Right atrium auricular region (tissue), 2 donors: ENCODE results near the gene ALDH3B1. TPM values are rescaled to one million over a fixed set of nuclear protein-coding genes. Genes with fewer than 3 reads are reported as not detected.

Experiments used
- DNase-seq: peaks from one replicate; pipeline ENCODE4 v3.0.0-alpha.2; 2019; ENCODE audit warnings: low spot score
- H3K27ac ChIP-seq, 2 donors: fragments of 200-600 bp; sonication (generic); 1 replicate in 1 of 2; 2 replicates in 1 of 2; pipeline ENCODE4 v1.5.1; 2016 to 2019
- H3K27me3 ChIP-seq, 2 donors: fragments of 200-600 bp; sonication (generic); one replicate each; pipeline versions ENCODE4 v1.5.1 to v1.6.0; 2017 to 2019
- H3K36me3 ChIP-seq: fragments of 200-600 bp; sonication (generic); one replicate; pipeline ENCODE4 v1.5.1; 2016
- H3K4me1 ChIP-seq, 2 donors: fragments of 200-600 bp; sonication (generic); one replicate each; pipeline versions ENCODE4 v1.5.1 to v1.6.0; 2017 to 2019
- H3K4me3 ChIP-seq, 2 donors: fragments of 200-600 bp; sonication (generic); 1 replicate in 1 of 2; 2 replicates in 1 of 2; pipeline ENCODE4 v1.5.1; 2017 to 2019; ENCODE audit warnings: mild to moderate bottlenecking in 1 of 2, moderate library complexity in 1 of 2
- H3K9me3 ChIP-seq, 2 donors: fragments of 200-600 bp; sonication (generic); one replicate each; pipeline ENCODE4 v1.5.1; 2019
- total RNA-seq, 2 donors: library from RNA; depleted of rRNA; stranded (reverse); fragments of >200 nt; gene quantifications; one replicate each; pipeline ENCODE4 v1.1.0, GENCODE V29; 2016
- TF ChIP-seq, protein P1 (sequence below), 2 donors: fragments of 200-600 bp; sonication (generic); IDR thresholded peaks; one replicate each; pipeline ENCODE4 v1.5.1; 2019; ENCODE audit warnings: antibody characterized with exemption in 2 of 2

ALDH3B1 gene
- total RNA-seq, 2 donors from 2014 or later, result 10.5 to 21.6 TPM

GRCh38 chr11:68056317-68057285 is 46.5 kb downstream of the ALDH3B1 start:
- no peaks in the 10 kb centered on the region for H3K27me3 ChIP-seq
- peaks cover 30% of the 10 kb centered on the region for H3K36me3 ChIP-seq
- H3K4me1 ChIP-seq, result no peaks in the 10 kb centered on the region
- H3K27ac ChIP-seq, result no peak overlapping the region
- H3K4me3 ChIP-seq, result no peak overlapping the region
- TF ChIP-seq, protein P1, sequence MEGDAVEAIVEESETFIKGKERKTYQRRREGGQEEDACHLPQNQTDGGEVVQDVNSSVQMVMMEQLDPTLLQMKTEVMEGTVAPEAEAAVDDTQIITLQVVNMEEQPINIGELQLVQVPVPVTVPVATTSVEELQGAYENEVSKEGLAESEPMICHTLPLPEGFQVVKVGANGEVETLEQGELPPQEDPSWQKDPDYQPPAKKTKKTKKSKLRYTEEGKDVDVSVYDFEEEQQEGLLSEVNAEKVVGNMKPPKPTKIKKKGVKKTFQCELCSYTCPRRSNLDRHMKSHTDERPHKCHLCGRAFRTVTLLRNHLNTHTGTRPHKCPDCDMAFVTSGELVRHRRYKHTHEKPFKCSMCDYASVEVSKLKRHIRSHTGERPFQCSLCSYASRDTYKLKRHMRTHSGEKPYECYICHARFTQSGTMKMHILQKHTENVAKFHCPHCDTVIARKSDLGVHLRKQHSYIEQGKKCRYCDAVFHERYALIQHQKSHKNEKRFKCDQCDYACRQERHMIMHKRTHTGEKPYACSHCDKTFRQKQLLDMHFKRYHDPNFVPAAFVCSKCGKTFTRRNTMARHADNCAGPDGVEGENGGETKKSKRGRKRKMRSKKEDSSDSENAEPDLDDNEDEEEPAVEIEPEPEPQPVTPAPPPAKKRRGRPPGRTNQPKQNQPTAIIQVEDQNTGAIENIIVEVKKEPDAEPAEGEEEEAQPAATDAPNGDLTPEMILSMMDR (IDR thresholded peaks at IDR 0.05), result no peak
- no peak for DNase-seq
- H3K9me3 ChIP-seq, result no peaks in the 10 kb centered on the region

- H3K9me3 ChIP-seq, result no peaks in the 10 kb centered on the region
- no peak for DNase-seq
- TF ChIP-seq, protein P1 (IDR thresholded peaks at IDR 0.05), result no peak
- no peak overlapping the region for H3K4me3 ChIP-seq
- no peak overlapping the region for H3K27ac ChIP-seq
- peaks cover 28% of the 10 kb centered on the region for H3K36me3 ChIP-seq
- no peaks in the 10 kb centered on the region for H3K27me3 ChIP-seq
- H3K4me1 ChIP-seq, result no peaks in the 10 kb centered on the region
Measured at GRCh38 chr11:68057807-68058206, 47.7 kb downstream of the ALDH3B1 start.

- no peak overlapping the region for H3K4me3 ChIP-seq
- H3K27me3 ChIP-seq, result no peaks in the 10 kb centered on the region
- no peak for DNase-seq
- peaks cover 55% of the 10 kb centered on the region for H3K36me3 ChIP-seq
- no peaks in the 10 kb centered on the region for H3K4me1 ChIP-seq
- TF ChIP-seq, protein P1 (IDR thresholded peaks at IDR 0.05), result no peak
- no peaks in the 10 kb centered on the region for H3K9me3 ChIP-seq
- no peak overlapping the region for H3K27ac ChIP-seq
Measured at GRCh38 chr11:68061508-68061907, 51.4 kb downstream of the ALDH3B1 start.

GRCh38 chr11:68064926-68065325 is 54.8 kb downstream of the ALDH3B1 start:
- DNase-seq, result no peak
- Histone ChIP-seq H3K4me1 (no peaks in the 10 kb centered on the region), H3K36me3 (peaks cover 66% of the 10 kb centered on the region), H3K27me3 (no peaks in the 10 kb centered on the region), H3K4me3 (no peak overlapping the region), H3K9me3 (no peaks in the 10 kb centered on the region), H3K27ac (no peak overlapping the region)
- TF ChIP-seq, protein P1 (IDR thresholded peaks at IDR 0.05), result no peak

DNA sequence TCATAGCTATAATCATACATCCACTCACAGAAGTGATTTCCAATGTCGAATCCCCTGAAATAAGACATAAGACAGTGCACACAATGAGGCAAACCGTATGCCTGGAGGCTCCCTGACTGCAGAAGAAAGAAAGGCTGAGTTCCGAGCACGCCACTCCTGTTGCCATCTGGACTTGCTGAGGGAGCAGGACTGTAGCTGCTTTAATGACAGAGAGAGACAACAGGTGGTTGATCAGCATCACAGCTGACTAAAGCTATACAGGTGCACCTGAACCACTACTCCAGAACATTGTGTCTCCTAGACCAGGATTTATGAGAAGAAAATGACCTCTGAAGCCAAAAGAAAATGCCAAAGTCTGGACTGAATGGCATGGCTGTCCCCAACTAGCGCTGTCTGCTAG is 55.7 kb downstream of the ALDH3B1 start:
- Histone ChIP-seq H3K27me3 (no peaks in the 10 kb centered on the region), H3K27ac (no peak overlapping the region), H3K9me3 (no peaks in the 10 kb centered on the region), H3K36me3 (peaks cover 67% of the 10 kb centered on the region), H3K4me3 (no peak overlapping the region), H3K4me1 (no peaks in the 10 kb centered on the region)
- DNase-seq, result no peak
- TF ChIP-seq, protein P1 (IDR thresholded peaks at IDR 0.05), result no peak
